Heart right ventricle (tissue), 16 donors: ENCODE results near the gene PNKP. TPM values are rescaled to one million over a fixed set of nuclear protein-coding genes. Genes with fewer than 3 reads are reported as not detected.
A peak's percentile ranks its signal among the peaks of the same experiment; 100 is the strongest.

ENCODE experiments used
- ATAC-seq, 8 donors: fragments of 200-7000 bp; cut with Tn5 transposase; one replicate each; pipeline ENCODE4 v1.9.1; 2020; ENCODE audit warnings: mild to moderate bottlenecking in 8 of 8, moderate library complexity in 8 of 8, moderate number of reproducible peaks in 1 of 8
- DNase-seq, 2 donors: peaks; one replicate each; pipeline ENCODE4 v3.0.0-alpha.2; 2020
- H3K27ac ChIP-seq, 10 donors: fragments of 200-600 bp; sonication (generic) in 2 of 10; one replicate each; pipeline versions ENCODE4 v1.5.0 to v1.8.0; 2020 to 2022; ENCODE audit warnings: mild to moderate bottlenecking in 3 of 10
- H3K27me3 ChIP-seq, 7 donors: fragments of 200-600 bp; one replicate each; pipeline ENCODE4 v1.8.0; 2021 to 2022; ENCODE audit warnings: mild to moderate bottlenecking in 2 of 7
- H3K36me3 ChIP-seq, 9 donors: fragments of 200-600 bp; sonication (generic) in 1 of 9; one replicate each; pipeline versions ENCODE4 v1.5.0 to v1.8.0; 2020 to 2022; ENCODE audit warnings: mild to moderate bottlenecking in 2 of 9
- H3K4me1 ChIP-seq, 9 donors: fragments of 200-600 bp; sonication (generic) in 1 of 9; one replicate each; pipeline versions ENCODE4 v1.5.0 to v1.8.0; 2020 to 2022; ENCODE audit warnings: mild to moderate bottlenecking in 4 of 9
- H3K4me3 ChIP-seq, 10 donors: fragments of 200-600 bp; sonication (generic) in 2 of 10; one replicate each; pipeline versions ENCODE4 v1.5.0 to v1.8.0; 2020 to 2022; ENCODE audit warnings: mild to moderate bottlenecking in 7 of 10, moderate library complexity in 2 of 10
- H3K9me3 ChIP-seq, 11 donors: fragments of 200-600 bp in 10 of 11; sonication (generic) in 2 of 11; one replicate each; pipeline versions ENCODE4 v1.5.0 to v1.8.0; 2013 to 2022; ENCODE audit warnings: mild to moderate bottlenecking in 2 of 11, control low read depth in 1 of 11, moderate library complexity in 1 of 11
- WGBS, 2 donors: extraction: QIAGEN DNeasy Blood & Tissue Kit; methylation state at CpG; one replicate each; pipeline ENCODE4 v1.1.7; 2013; ENCODE audit warnings: inconsistent platforms in 1 of 2; 5-methylcytosine and 5-hydroxymethylcytosine counted together
- intact Hi-C, 10 donors: fragments of 100-400 bp; cut with DNase I; formaldehyde crosslinking; loops; one replicate each; pipeline versions ENCODE4 v1.11.1 to v1.14.2; 2022
- polyA plus RNA-seq, 2 donors: library from polyadenylated mRNA; stranded (reverse); fragments of 200-250 nt; gene quantifications; one replicate each; pipeline ENCODE4 v1.2.3, GENCODE V29; 2013
- total RNA-seq, 10 donors: library from RNA; stranded (reverse); fragmentation: NEBNext Ultra II Directional in 3 of 10; extraction: Animal tissue kit (Norgen Biotek cat#: 25700) in 3 of 10; gene quantifications; one replicate each; pipeline versions ENCODE4 v1.2.1 to v1.2.4, GENCODE V29; 2021 to 2023
- TF ChIP-seq, protein P1 (sequence below), 9 donors: fragments of 200-600 bp; sonication (generic) in 2 of 9; IDR thresholded peaks; one replicate each; pipeline versions ENCODE4 v1.5.0 to v1.8.0; 2021 to 2022; ENCODE audit warnings: antibody characterized with exemption in 9 of 9, mild to moderate bottlenecking in 5 of 9, moderate library complexity in 1 of 9
- donor health status: Arrhythmogenic right ventricular cardiomyopathy.
- donor health status: ischemic (EF 13 %, LVEDD 7.1; RV severe dilation, severe dysfunction).
- donor health status: healthy with polysubstance abuse.
- donor health status: DM: no; HTN: yes; CAD: no.
- donor health status: DM: no; HTN: no; CAD: no.
- donor health status: ischemic (EF 25% LVEDD 6.9; RV normal size, moderate dysfunction).
- donor health status: ischemic (EF 25% LVEDD 5.7; RV mildly dilated, moderate dysfunction).
- donor health status: healthy.
- donor health status: DM: yes; HTN: yes; CAD: no.
- donor health status: Ischemic cardiomyopathy.
- donor health status: ischemic (EF 35%, LVEDD 5.7; RV mildly dilated, moderate dysfunction).
- donor health status: nonischemic (EF 11% LVEDD 7.7; RV severe dilation, severe dysfunction).
- donor health status: DM: yes; HTN: yes; CAD: no.
- donor health status: PGD.
- donor health status: ischemic (EF 29% LVEDD 5.4; RV normal size, mild dysfunction).
- donor health status: nonischemic (EF 23%, LVEDD 6.1; RV moderate dilation, normal function).

PNKP gene
- total and polyA plus RNA-seq, 12 donors: 24.0 to 91.7 (median 34.6) TPM

GRCh38 chr19:49879243-49879963, 12.0 kb upstream of the PNKP start:
- 97 to 98% methylated on average over 12 of the region's 12 CpGs for WGBS, 2 donors
- peaks cover 15 to 62% (median 56%) of the 10 kb centered on the region in 9 donors for H3K36me3 ChIP-seq
- H3K9me3 ChIP-seq: no peaks in the 10 kb centered on the region
- ATAC-seq (no peak), DNase-seq (no peak)
- peaks cover 9 to 30% (median 26%) of the 10 kb centered on the region in 9 donors for H3K4me1 ChIP-seq
- intact Hi-C loops: loop anchor here in 3 of 10 donors (5.0 kb wide), 3 partner anchors 112 to 382 kb away; partner anchors contain the start of genes AP2A1 (in 2 of the 3), PRMT1 (in 1 of the 3) and RPS11 (in 1 of the 3)
- no peak overlapping the region for H3K4me3 ChIP-seq
- H3K27me3 ChIP-seq: no peaks in the 10 kb centered on the region
- peak overlapping the region in 1 of 10 donors; percentile 98 for H3K27ac ChIP-seq
- TF ChIP-seq, protein P1, sequence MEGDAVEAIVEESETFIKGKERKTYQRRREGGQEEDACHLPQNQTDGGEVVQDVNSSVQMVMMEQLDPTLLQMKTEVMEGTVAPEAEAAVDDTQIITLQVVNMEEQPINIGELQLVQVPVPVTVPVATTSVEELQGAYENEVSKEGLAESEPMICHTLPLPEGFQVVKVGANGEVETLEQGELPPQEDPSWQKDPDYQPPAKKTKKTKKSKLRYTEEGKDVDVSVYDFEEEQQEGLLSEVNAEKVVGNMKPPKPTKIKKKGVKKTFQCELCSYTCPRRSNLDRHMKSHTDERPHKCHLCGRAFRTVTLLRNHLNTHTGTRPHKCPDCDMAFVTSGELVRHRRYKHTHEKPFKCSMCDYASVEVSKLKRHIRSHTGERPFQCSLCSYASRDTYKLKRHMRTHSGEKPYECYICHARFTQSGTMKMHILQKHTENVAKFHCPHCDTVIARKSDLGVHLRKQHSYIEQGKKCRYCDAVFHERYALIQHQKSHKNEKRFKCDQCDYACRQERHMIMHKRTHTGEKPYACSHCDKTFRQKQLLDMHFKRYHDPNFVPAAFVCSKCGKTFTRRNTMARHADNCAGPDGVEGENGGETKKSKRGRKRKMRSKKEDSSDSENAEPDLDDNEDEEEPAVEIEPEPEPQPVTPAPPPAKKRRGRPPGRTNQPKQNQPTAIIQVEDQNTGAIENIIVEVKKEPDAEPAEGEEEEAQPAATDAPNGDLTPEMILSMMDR (IDR thresholded peaks at IDR 0.05): no peak

DNA sequence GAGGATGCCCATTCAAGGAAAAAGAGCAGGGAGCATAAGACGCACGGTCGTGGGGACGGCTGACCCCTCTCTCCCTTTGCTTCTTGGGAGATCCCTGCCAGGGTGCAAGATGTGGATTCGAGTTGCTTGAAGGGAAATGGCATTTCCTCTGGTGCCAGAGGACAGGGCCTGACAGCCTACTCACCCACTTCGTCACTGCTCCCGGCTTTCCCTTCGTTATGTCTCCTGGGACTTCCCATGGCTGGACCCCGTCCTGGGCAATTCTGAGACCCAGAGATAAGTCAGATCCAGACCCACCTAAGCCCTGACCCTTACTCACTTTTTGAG, 11.3 kb upstream of the PNKP start:
- H3K4me3 ChIP-seq: peak overlapping the region in 7 of 10 donors; percentile 47 to 89 (median 81)
- intact Hi-C loops: loop anchor here in 3 of 10 donors (5.0 kb wide), 3 partner anchors 111 to 381 kb away; partner anchors contain the start of genes AP2A1 (in 2 of the 3), PRMT1 (in 1 of the 3) and RPS11 (in 1 of the 3)
- DNase-seq (peak in 1 of 2 donors; percentile 8), ATAC-seq (no peak)
- H3K27ac ChIP-seq: peak overlapping the region in 5 of 10 donors; percentile 91 to 98 (median 98)
- H3K27me3 ChIP-seq: no peaks in the 10 kb centered on the region
- no peaks in the 10 kb centered on the region for H3K9me3 ChIP-seq
- WGBS, 2 donors: 84 to 88% methylated on average over 9 of the region's 9 CpGs
- peaks cover 10 to 60% (median 49%) of the 10 kb centered on the region in 9 donors for H3K36me3 ChIP-seq
- TF ChIP-seq, protein P1 (IDR thresholded peaks at IDR 0.05): no peak
- H3K4me1 ChIP-seq: peaks cover 9 to 36% (median 26%) of the 10 kb centered on the region in 9 donors

DNA sequence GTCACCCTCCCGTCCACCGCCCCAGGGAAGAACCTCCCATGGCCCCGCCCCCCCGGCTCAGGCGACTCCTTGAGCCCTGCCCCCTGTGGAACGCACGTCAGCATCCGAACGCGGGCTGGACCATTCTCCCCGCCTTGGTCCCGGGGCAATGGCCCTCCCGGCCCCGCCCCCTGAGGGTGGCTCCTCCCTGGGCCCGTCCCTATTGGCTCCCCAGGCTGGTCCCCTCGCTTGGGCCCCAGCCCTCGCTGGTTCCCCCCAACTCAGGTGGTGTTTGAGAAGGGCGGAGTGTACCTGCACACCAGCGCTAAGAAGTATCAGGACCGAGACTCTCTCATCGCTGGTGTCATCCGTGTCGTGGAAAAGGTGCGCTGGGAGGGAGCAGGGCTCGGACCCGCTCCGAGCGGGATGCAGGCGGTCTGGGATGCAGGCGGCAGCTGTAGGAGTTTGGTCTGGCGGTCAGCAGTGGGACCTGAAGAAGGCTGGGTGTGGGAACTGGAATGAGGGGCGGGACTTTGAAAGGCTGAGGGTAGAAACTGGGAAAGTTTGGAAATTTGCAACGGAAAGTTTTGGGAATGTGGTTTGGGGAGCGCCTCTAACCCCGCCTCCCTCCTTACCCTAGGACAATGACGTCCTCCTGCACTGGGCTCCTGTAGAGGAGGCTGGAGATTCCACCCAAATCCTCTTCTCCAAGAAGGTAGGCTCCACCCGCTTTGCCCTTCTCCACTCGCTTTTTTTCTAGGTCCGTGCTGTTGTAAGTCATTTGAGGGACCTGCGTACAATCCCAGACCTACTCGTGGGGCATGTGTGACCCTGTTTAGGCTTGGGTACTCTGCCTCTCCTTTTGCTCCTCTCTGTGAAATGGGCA, 10.7 kb upstream of the PNKP start:
- H3K9me3 ChIP-seq: no peaks in the 10 kb centered on the region
- 10% methylated on average over 41 of the region's 41 CpGs for WGBS, 2 donors
- H3K4me3 ChIP-seq: peak overlapping the region; percentile 33 to 89 (median 70)
- peaks cover 9 to 54% (median 43%) of the 10 kb centered on the region in 9 donors for H3K36me3 ChIP-seq
- peak overlapping the region; percentile 91 to 99 (median 98) for H3K27ac ChIP-seq
- intact Hi-C loops: loop anchor here in 4 of 10 donors (1.0 to 5.0 kb wide), 7 partner anchors 27 to 381 kb away; partner anchors contain the start of genes AP2A1 (in 2 of the 4), ATF5 (in 1 of the 4), FUZ (in 1 of the 4) and NUP62 (in 1 of the 4)
- ATAC-seq (peak; percentile 69 to 81 (median 78)), DNase-seq (peak; percentile 99)
- H3K27me3 ChIP-seq: no peaks in the 10 kb centered on the region
- TF ChIP-seq, protein P1 (IDR thresholded peaks at IDR 0.05): no peak
- H3K4me1 ChIP-seq: peaks cover 9 to 36% (median 26%) of the 10 kb centered on the region in 9 donors
